ENCODE data around the gene SLAMF1. TPM values are rescaled to one million over a fixed set of nuclear protein-coding genes. Genes with fewer than 3 reads are reported as not detected.

Gene SLAMF1
- total and polyA plus RNA-seq, 9 of the 15 experiments (the other 6 are each of a cell fraction or from before 2014, with no cell fraction given), result 0.04 to 0.17 (median 0.11) TPM; not detected in 4

- H2AFZ ChIP-seq (ENCODE audit: low read depth, low read length), result no peak overlapping the region
- no peak for ATAC-seq
- no peaks in the 10 kb centered on the region for H4K20me1 ChIP-seq (replicated peaks; ENCODE audit: control insufficient read depth, insufficient read depth, low read length)
- no peaks in the 10 kb centered on the region for H3K27me3 ChIP-seq (ENCODE audit: control insufficient read depth in 2 of 2, insufficient read depth in 2 of 2, low read length in 2 of 2)
- H3K9me3 ChIP-seq (replicated peaks; ENCODE audit: control insufficient read depth, insufficient read depth, low read depth, low read length), result no peaks in the 10 kb centered on the region
- no peak for FAIRE-seq
- ChIA-PET POLR2A (interaction anchor here (0.6 to 1.1 kb wide), 2 partner anchors 16 to 30 kb away, joined by 4 to 5 read pairs; no protein-coding TSS in a partner anchor), CTCF (ENCODE audit: low intra/inter-chr PET ratio) (no interaction called here)
- intact Hi-C loops (cut with micrococcal nuclease) (no loop called here), in situ Hi-C loops (cut with MboI) (no loop called here)
- H3K36me3 ChIP-seq (ENCODE audit: control insufficient read depth, insufficient read depth, low read length), result no peaks in the 10 kb centered on the region; the same call in 2 of the 3 replicates
- DNase-seq (ENCODE audit: extremely low read depth in 1 of 4, low spot score in 3 of 4), result no peak
- no peaks in the 10 kb centered on the region for H3K79me2 ChIP-seq (ENCODE audit: control insufficient read depth, insufficient read depth, low read length)
- H3K4me2 ChIP-seq (ENCODE audit: insufficient read depth, low read length), result no peak overlapping the region
- H3K27ac ChIP-seq (ENCODE audit: extremely low read depth, low read depth, low read length), result no peak overlapping the region
- BruUV-seq (replicated peaks), result no TSS peak
- peaks cover 8 to 15% of the 10 kb centered on the region in 2 experiments for H3K4me1 ChIP-seq (replicated peaks in 1 of 2; ENCODE audit: control insufficient read depth in 2 of 2, insufficient read depth in 2 of 2, low read length in 2 of 2)
- H3K9me1 ChIP-seq (ENCODE audit: control insufficient read depth, insufficient read depth, low read length), result no peaks in the 10 kb centered on the region
- H3K9ac ChIP-seq (ENCODE audit: insufficient read depth in 1 of 2, low read depth in 2 of 2, low read length in 2 of 2), result no peak overlapping the region
- no peak overlapping the region for H3K4me3 ChIP-seq
- TF ChIP-seq ZNF354B (CRISPR knock-in tag; IDR thresholded peaks at IDR 0.05) (no peak), ZNF512 (tag; IDR thresholded peaks at IDR 0.05) (no peak), RBBP5 (IDR thresholded peaks at IDR 0.05; ENCODE audit: borderline replicate concordance, insufficient read depth, low read length, poor library complexity, severe bottlenecking) (no peak), SP1 (CRISPR knock-in tag; IDR thresholded peaks at IDR 0.05) (no peak), CBFB (CRISPR knock-in tag; IDR thresholded peaks at IDR 0.05) (no peak), ZFX (CRISPR knock-in tag; IDR thresholded peaks at IDR 0.05) (no peak), IRF2 (CRISPR knock-in tag; IDR thresholded peaks at IDR 0.05) (no peak), ZNF609 (CRISPR knock-in tag; IDR thresholded peaks at IDR 0.05; ENCODE audit: borderline replicate concordance) (no peak), ZKSCAN1 (IDR thresholded peaks at IDR 0.05; ENCODE audit: low read depth, low read length) (no peak)
- TF ChIP-seq, protein P1, sequence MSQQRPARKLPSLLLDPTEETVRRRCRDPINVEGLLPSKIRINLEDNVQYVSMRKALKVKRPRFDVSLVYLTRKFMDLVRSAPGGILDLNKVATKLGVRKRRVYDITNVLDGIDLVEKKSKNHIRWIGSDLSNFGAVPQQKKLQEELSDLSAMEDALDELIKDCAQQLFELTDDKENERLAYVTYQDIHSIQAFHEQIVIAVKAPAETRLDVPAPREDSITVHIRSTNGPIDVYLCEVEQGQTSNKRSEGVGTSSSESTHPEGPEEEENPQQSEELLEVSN (IDR thresholded peaks at IDR 0.05; ENCODE audit: borderline replicate concordance in 1 of 2, extremely low read depth in 1 of 2, insufficient read depth in 1 of 2, insufficient read length in 1 of 2, low read depth in 1 of 2, low read length in 1 of 2, poor library complexity in 1 of 2, severe bottlenecking in 1 of 2), result no peak
Observed at GRCh38 chr1:160560806-160561205, 86.0 kb downstream of the SLAMF1 start.
